ENCODE measurements around the gene TNS3. TPM values are rescaled to one million over a fixed set of nuclear protein-coding genes. Genes with fewer than 3 reads are reported as not detected.
"Not testable (repeated sequence)": the region's sequence is repeated elsewhere in the genome, so short reads cannot be mapped to it uniquely, and the experiment has no call there.

Gene TNS3
- total RNA-seq, 4 donors from 2014 or later: 27.2 to 110 (median 47.5) TPM

DNA sequence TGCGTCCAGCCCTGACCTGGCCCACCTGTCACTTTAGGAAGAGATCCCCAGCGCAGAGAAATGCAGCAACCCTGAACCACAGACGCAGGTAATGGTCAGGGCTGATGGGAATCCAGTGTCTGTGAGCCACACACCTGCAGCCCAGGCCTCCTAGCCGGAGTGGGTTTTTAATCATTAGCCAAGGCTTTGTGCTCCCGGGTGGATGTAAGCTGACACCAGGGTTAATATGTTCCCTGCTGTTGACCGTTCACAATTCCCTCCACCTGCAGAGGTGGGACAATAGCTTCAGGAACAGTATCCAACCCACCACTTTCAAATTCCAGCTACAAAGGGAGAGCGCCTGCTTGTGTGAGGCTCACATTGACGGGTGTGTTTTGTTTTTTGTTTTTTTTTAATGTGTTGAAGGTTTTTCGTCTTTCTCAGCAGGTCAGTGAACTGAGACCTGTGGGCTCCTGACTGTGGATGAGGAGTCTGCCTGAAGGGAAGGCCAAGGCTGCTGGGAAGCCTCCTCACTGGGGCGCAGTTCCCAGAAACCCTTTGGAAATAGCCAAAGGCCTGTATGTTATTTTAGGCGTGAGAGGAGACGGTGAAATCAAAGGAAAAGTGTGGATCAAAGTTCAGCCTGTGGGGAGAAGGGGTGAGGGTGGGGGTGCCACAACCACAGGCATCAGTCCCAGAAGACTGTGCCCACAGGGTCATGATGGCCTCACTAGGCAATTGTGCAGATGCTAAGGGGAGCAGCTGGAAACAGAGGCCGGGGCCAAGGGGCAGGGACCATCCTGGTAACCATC, 111.1 kb downstream of the TNS3 start:
- DNase-seq: no peak
- H3K9me3 ChIP-seq: no peaks in the 10 kb centered on the region
- no peaks in the 10 kb centered on the region for H3K36me3 ChIP-seq
- no peaks in the 10 kb centered on the region for H3K27me3 ChIP-seq
- no peak for TF ChIP-seq POLR2A (IDR thresholded peaks at IDR 0.05)
- TF ChIP-seq, protein P1, sequence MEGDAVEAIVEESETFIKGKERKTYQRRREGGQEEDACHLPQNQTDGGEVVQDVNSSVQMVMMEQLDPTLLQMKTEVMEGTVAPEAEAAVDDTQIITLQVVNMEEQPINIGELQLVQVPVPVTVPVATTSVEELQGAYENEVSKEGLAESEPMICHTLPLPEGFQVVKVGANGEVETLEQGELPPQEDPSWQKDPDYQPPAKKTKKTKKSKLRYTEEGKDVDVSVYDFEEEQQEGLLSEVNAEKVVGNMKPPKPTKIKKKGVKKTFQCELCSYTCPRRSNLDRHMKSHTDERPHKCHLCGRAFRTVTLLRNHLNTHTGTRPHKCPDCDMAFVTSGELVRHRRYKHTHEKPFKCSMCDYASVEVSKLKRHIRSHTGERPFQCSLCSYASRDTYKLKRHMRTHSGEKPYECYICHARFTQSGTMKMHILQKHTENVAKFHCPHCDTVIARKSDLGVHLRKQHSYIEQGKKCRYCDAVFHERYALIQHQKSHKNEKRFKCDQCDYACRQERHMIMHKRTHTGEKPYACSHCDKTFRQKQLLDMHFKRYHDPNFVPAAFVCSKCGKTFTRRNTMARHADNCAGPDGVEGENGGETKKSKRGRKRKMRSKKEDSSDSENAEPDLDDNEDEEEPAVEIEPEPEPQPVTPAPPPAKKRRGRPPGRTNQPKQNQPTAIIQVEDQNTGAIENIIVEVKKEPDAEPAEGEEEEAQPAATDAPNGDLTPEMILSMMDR (IDR thresholded peaks at IDR 0.05): no peak
- intact Hi-C loops (cut with DNase I; ENCODE audit: low total_unique reads): no loop called here
- no peak overlapping the region for H3K4me3 ChIP-seq
- peaks cover 0 to 2% of the 10 kb centered on the region in 2 donors for H3K4me1 ChIP-seq
- H3K27ac ChIP-seq: no peak overlapping the region

GRCh38 chr7:47469846-47470245, 112.1 kb downstream of the TNS3 start:
- H3K27ac ChIP-seq; intact Hi-C loops (cut with DNase I; ENCODE audit: low total_unique reads); H3K4me3 ChIP-seq; H3K36me3 ChIP-seq; H3K27me3 ChIP-seq; DNase-seq; H3K4me1 ChIP-seq; H3K9me3 ChIP-seq: not testable (repeated sequence)

DNA sequence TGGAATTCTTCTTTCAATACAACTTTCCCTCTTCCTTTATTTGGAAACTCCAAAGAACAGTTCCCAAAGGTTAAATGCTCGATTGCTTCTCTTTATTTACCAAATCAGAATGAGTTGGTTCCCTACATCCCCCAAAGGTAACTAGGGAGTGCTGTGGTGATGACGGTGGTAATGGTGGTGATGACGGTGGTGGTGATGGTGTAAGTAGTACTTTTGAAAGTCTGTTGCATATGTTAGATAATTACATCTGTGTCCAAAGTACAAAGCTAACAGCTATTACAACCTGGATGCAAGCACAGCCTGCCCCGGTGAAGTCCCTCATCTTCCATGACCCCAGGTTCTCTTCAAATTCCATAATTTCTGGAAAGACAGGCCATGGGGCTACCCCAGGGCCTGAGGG, 115.1 kb downstream of the TNS3 start:
- no peak for TF ChIP-seq POLR2A (IDR thresholded peaks at IDR 0.05)
- TF ChIP-seq, protein P1 (IDR thresholded peaks at IDR 0.05): no peak
- H3K27ac ChIP-seq: no peak overlapping the region

DNA sequence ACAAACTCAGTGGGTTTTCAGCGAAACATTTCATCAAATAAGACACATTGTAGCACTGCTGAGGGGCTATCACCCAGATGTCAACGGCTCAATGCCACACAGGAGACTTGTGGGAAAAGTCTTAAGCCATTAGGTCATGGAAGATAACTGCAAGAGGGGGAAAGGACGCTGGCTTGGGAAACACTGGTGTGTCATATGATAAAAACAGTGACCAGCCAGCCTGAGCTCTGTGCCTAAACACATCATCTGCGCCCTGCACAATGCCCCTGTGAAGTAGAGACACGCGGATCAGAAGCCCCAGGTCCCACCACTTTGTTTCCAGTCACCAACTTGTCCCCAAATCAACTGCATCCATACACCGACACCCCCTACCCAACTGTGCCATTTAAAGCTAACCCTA, 116.7 kb downstream of the TNS3 start:
- Histone ChIP-seq H3K9me3 (no peaks in the 10 kb centered on the region), H3K4me3 (no peak overlapping the region), H3K27me3 (no peaks in the 10 kb centered on the region), H3K27ac (no peak overlapping the region), H3K4me1 (peaks cover 0 to 4% of the 10 kb centered on the region in 2 donors), H3K36me3 (no peaks in the 10 kb centered on the region)
- intact Hi-C loops (cut with DNase I; ENCODE audit: low total_unique reads): no loop called here
- no peak for DNase-seq
- TF ChIP-seq, protein P1 (IDR thresholded peaks at IDR 0.05): no peak
- TF ChIP-seq POLR2A (IDR thresholded peaks at IDR 0.05): no peak

More for the DNA sequence above, 115.1 kb downstream of the TNS3 start:
- no peaks in the 10 kb centered on the region for H3K36me3 ChIP-seq
- DNase-seq: no peak
- intact Hi-C loops (cut with DNase I; ENCODE audit: low total_unique reads): no loop called here
- H3K27me3 ChIP-seq: no peaks in the 10 kb centered on the region
- no peaks in the 10 kb centered on the region for H3K4me1 ChIP-seq
- H3K9me3 ChIP-seq: no peaks in the 10 kb centered on the region
- H3K4me3 ChIP-seq: no peak overlapping the region

DNA sequence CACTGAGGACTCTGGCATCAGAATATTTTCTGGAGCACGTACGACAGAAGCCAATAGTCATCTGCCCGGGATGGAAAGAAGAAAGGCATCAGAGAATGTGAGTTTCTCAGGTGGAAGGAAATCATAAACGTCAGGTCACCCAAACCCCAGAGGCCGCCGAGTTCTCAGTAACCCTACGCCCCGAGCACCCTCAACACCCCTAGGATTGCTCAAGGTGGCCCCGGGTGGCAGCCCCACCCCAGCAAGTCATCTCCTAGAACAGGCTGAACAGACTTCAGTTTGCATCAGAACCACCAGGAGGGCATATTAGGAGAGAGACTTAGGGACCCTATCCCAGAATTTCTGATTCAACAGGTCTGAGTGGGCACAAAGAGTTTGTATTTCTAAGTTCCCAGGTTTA, 117.6 kb downstream of the TNS3 start:
- no peaks in the 10 kb centered on the region for H3K9me3 ChIP-seq
- no peak overlapping the region for H3K4me3 ChIP-seq
- H3K36me3 ChIP-seq: no peaks in the 10 kb centered on the region
- no peak for DNase-seq
- peaks cover 0 to 4% of the 10 kb centered on the region in 2 donors for H3K4me1 ChIP-seq
- intact Hi-C loops (cut with DNase I; ENCODE audit: low total_unique reads): no loop called here
- TF ChIP-seq, protein P1 (IDR thresholded peaks at IDR 0.05): no peak
- TF ChIP-seq POLR2A (IDR thresholded peaks at IDR 0.05): no peak
- no peaks in the 10 kb centered on the region for H3K27me3 ChIP-seq
- H3K27ac ChIP-seq: no peak overlapping the region

Measured in uterus (tissue), 4 donors.